Fibroblast of the aortic adventitia (primary cell): ENCODE results near the gene PRMT2. TPM values are rescaled to one million over a fixed set of nuclear protein-coding genes. Genes with fewer than 3 reads are reported as not detected.
"Not testable (repeated sequence)": the region's sequence is repeated elsewhere in the genome, so short reads cannot be mapped to it uniquely, and the experiment has no call there.

ENCODE experiments used
- DNase-seq: peaks from one replicate; pipeline ENCODE4 v3.0.0-alpha.2; 2010; ENCODE audit warnings: low read depth
- H3K4me3 ChIP-seq: 2 replicates; pipeline ENCODE4 v1.5.1; 2011; ENCODE audit warnings: low read depth, mild to moderate bottlenecking, control low read depth, low read length, moderate library complexity
- CTCF ChIP-seq: IDR thresholded peaks from 2 replicates; pipeline ENCODE4 v1.5.1; 2011; ENCODE audit warnings: mild to moderate bottlenecking, low read length, control low read depth, inconsistent platforms; ENCODE audit not compliant: insufficient read depth
- total RNA-seq: library from RNA; depleted of rRNA; stranded (reverse); fragments of >200 nt; gene quantifications from 2 replicates; pipeline ENCODE4 v1.2.3, GENCODE V29; 2012; ENCODE audit warnings: low replicate concordance

The PRMT2 gene
- total RNA-seq, 1 donor = 96.6 TPM

- peak overlapping the region; percentile 62 for H3K4me3 ChIP-seq
- no peak for TF ChIP-seq CTCF
- peak; percentile 25 for DNase-seq
Observed at GRCh38 chr21:46666941-46667740, 31.7 kb downstream of the PRMT2 start.

GRCh38 chr21:46667741-46668380 lies 32.4 kb downstream of the PRMT2 start:
- DNase-seq = peak; percentile 31
- TF ChIP-seq CTCF = no peak

GRCh38 chr21:46668381-46668780 lies 32.9 kb downstream of the PRMT2 start:
- no peak for DNase-seq
- no peak for TF ChIP-seq CTCF
- H3K4me3 ChIP-seq = no peak overlapping the region

More at GRCh38 chr21:46667741-46668380, 32.4 kb downstream of the PRMT2 start:
- peak overlapping the region; percentile 62 for H3K4me3 ChIP-seq

- not testable (repeated sequence) for DNase-seq, H3K4me3 ChIP-seq
Observed at GRCh38 chr21:46668904-46669303, 33.4 kb downstream of the PRMT2 start.

- DNase-seq = no peak
- TF ChIP-seq CTCF = no peak
- no peak overlapping the region for H3K4me3 ChIP-seq
Observed at GRCh38 chr21:46674430-46675007, 39.0 kb downstream of the PRMT2 start.

- TF ChIP-seq CTCF = no peak
- no peak overlapping the region for H3K4me3 ChIP-seq
- no peak for DNase-seq
Observed at GRCh38 chr21:46675595-46676280, 40.3 kb downstream of the PRMT2 start.

- DNase-seq = not testable (repeated sequence)
Observed at GRCh38 chr21:46676542-46676941, 41.1 kb downstream of the PRMT2 start.

GRCh38 chr21:46681593-46681992 lies 46.1 kb downstream of the PRMT2 start:
- DNase-seq = not testable (repeated sequence)

More at GRCh38 chr21:46676542-46676941, 41.1 kb downstream of the PRMT2 start:
- not testable (repeated sequence) for H3K4me3 ChIP-seq

GRCh38 chr21:46698652-46699051 lies 63.2 kb downstream of the PRMT2 start:
- not testable (repeated sequence) for DNase-seq, H3K4me3 ChIP-seq

More at GRCh38 chr21:46681593-46681992, 46.1 kb downstream of the PRMT2 start:
- H3K4me3 ChIP-seq = not testable (repeated sequence)

- H3K4me3 ChIP-seq, DNase-seq: not testable (repeated sequence)
Observed at GRCh38 chr21:46699104-46699503, 63.6 kb downstream of the PRMT2 start.
